RWPE2 (cell line): ENCODE data around the gene RTN4.

Experiments used
- ATAC-seq: fragments of 200-7000 bp; cut with Tn5 transposase; 3 replicates; pipeline ENCODE4 v1.9.1; 2021; ENCODE audit warnings: low read depth
- DNase-seq: peaks from one replicate; pipeline ENCODE4 v3.0.0-alpha.2; 2020; ENCODE audit warnings: low spot score
- H3K27ac ChIP-seq: fragments of 450-650 bp; 2 replicates; pipeline ENCODE4 v1.5.1; 2017; ENCODE audit warnings: mild to moderate bottlenecking; ENCODE audit not compliant: poor library complexity, severe bottlenecking
- H3K27me3 ChIP-seq: fragments of 250-450 bp; sonication (Bioruptor Pico); 2 replicates; pipeline ENCODE4 v1.5.1; 2021; ENCODE audit warnings: mild to moderate bottlenecking, moderate library complexity; ENCODE audit not compliant: insufficient read depth, poor library complexity, severe bottlenecking
- H3K36me3 ChIP-seq: fragments of 250-450 bp; sonication (Bioruptor Pico); 2 replicates; pipeline ENCODE4 v1.5.1; 2020; ENCODE audit warnings: low read depth, mild to moderate bottlenecking, moderate library complexity
- H3K4me1 ChIP-seq: fragments of 250-450 bp; sonication (Bioruptor Pico); 2 replicates; pipeline ENCODE4 v1.5.1; 2021; ENCODE audit warnings: mild to moderate bottlenecking, moderate library complexity; ENCODE audit not compliant: insufficient read depth, poor library complexity, severe bottlenecking
- H3K4me3 ChIP-seq: fragments of 250-450 bp; sonication (Bioruptor Pico); 2 replicates; pipeline ENCODE4 v1.5.1; 2021; ENCODE audit warnings: mild to moderate bottlenecking, moderate library complexity; ENCODE audit not compliant: severe bottlenecking
- H3K9me3 ChIP-seq: fragments of 250-450 bp; sonication (Bioruptor Pico); 2 replicates; pipeline ENCODE4 v1.5.1; 2021; ENCODE audit warnings: mild to moderate bottlenecking, moderate library complexity; ENCODE audit not compliant: severe bottlenecking
- CTCF ChIP-seq: fragments of 450-650 bp; IDR thresholded peaks from one replicate; pipeline ENCODE4 v1.5.1; 2017; ENCODE audit warnings: mild to moderate bottlenecking, moderate library complexity; ENCODE audit not compliant: poor library complexity, severe bottlenecking

Gene RTN4

DNA sequence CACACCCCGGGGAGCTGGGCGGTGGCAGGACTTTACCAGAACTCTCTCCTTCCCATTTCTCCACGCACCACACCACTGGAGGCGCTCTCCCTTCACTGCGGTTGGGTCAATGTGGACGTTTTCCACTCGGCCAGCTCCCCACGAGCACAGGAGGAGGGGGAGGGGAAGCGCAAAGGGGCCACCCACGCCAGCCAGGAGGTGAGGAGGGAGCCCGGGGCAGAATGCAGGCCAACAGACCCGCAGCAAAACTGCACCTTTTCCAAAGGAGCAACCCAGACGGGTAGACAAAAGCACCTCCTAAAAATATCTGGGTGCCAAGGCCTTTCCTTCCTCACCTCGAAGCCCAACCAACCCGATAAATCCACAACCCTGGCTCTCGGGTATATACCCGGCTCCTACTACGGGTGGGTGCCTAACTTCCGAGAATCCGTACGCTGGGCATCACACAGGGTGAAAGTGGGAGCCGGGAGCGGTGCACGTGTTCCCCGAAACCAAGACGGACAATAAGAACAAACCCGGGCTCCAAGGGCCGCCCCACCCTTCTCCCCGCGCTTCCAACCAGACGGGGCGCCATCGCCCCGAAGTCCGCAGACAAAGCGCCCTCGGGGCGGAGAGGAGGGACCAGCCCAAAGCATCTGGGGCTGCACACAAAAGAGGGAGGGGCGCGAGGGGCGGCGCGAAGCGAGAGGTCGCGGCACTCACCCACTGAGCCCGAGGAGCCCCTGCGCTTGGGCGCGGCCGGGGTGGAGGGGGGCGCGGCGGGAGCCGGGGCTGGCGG, 1.0 kb downstream of the RTN4 start:
- H3K27ac ChIP-seq, result peak overlapping the region; percentile 99
- peak overlapping the region; percentile 67 for H3K4me3 ChIP-seq
- DNase-seq, result peak; percentile 69
- H3K36me3 ChIP-seq, result peaks cover 36% of the 10 kb centered on the region
- peak; percentile 82 for TF ChIP-seq CTCF
- no peaks in the 10 kb centered on the region for H3K9me3 ChIP-seq
- no peaks in the 10 kb centered on the region for H3K27me3 ChIP-seq
- H3K4me1 ChIP-seq, result peaks cover 38% of the 10 kb centered on the region
- peak; percentile 8; the same call in 2 of the 3 replicates for ATAC-seq

- Histone ChIP-seq H3K36me3 (peaks cover 36% of the 10 kb centered on the region), H3K27me3 (no peaks in the 10 kb centered on the region), H3K4me1 (peaks cover 38% of the 10 kb centered on the region), H3K4me3 (peak overlapping the region; percentile 67), H3K27ac (peak overlapping the region; percentile 99), H3K9me3 (no peaks in the 10 kb centered on the region)
- no peak for TF ChIP-seq CTCF
- no peak for DNase-seq
- no peak for ATAC-seq
These were observed 1.7 kb downstream of the RTN4 start for GRCh38 chr2:55048508-55049042.

DNA sequence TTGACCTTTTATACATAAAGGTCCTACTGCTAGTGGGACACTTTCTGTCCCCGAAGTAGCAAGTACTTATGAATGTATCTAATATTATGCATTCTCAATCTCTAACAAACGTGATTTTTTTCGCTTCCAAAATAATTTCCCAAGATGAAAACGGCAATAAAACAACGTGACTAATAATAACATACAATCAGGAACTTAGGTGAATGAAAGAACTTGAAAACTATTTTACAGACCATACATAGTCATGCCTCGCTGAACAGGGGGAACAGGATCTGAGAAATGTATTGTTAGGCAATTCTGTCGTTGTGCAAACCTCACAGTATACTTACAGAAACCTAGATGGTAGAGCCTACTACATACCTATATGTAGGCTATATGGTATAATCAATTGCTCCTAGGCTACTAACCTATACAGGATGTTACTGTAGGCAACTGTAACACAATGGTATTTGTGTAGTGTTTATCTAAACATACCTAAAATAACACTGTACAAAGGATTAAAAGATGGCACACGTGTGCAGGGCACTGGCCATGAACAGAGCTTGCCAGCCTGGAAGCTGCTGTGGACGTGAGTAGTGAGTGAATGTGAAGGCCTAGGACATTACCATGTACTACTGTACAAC, 2.5 kb downstream of the RTN4 start:
- Histone ChIP-seq H3K27me3 (no peaks in the 10 kb centered on the region), H3K9me3 (no peaks in the 10 kb centered on the region), H3K4me3 (peak overlapping the region; percentile 67), H3K27ac (peak overlapping the region; percentile 99), H3K36me3 (peaks cover 43% of the 10 kb centered on the region), H3K4me1 (peaks cover 42% of the 10 kb centered on the region)
- peak; percentile 13; the same call in 1 of the 3 replicates for ATAC-seq
- no peak for DNase-seq
- no peak for TF ChIP-seq CTCF

DNA sequence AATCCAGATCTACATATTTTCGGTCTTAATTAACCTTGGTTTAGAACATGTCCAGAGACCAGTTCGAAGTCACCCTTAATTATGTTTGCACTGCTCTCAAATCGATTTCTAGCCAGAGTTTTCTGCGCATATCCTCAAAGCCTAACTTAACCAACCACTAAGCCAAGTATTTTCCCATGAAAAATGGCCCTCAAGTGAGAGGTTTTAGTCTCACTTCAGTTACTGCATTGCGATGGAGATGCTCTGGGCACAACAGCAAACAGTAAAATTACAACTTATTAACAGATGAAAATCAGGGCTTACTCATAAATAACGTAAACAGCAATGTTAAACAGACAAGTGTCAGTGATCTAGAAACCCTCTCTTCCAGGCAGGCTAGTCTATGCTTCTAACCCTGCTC, 4.5 kb downstream of the RTN4 start:
- Histone ChIP-seq H3K4me1 (peaks cover 47% of the 10 kb centered on the region), H3K36me3 (peaks cover 59% of the 10 kb centered on the region), H3K9me3 (peaks cover 3% of the 10 kb centered on the region), H3K27ac (no peak overlapping the region), H3K4me3 (no peak overlapping the region), H3K27me3 (no peaks in the 10 kb centered on the region)
- ATAC-seq, result no peak
- no peak for TF ChIP-seq CTCF
- DNase-seq, result no peak
